KMS-11 (cell line): Measurements from ENCODE around the gene ESRRG.

Experiments used
- H2AFZ ChIP-seq: fragments of 200-600 bp; sonication (generic); 2 replicates; pipeline ENCODE4 v1.6.1; 2016; ENCODE audit warnings: antibody characterized with exemption, mixed run types, low read depth
- H3K27ac ChIP-seq: fragments of 200-600 bp; sonication (generic); 2 replicates; pipeline ENCODE4 v1.6.1; 2016; ENCODE audit warnings: mild to moderate bottlenecking, mixed run types
- H3K27me3 ChIP-seq: fragments of 200-600 bp; sonication (generic); 2 replicates; pipeline ENCODE4 v1.6.1; 2017; ENCODE audit warnings: mild to moderate bottlenecking, low read depth, mixed run types, moderate library complexity; ENCODE audit not compliant: insufficient read depth
- H3K36me3 ChIP-seq: fragments of 200-600 bp; sonication (generic); 2 replicates; pipeline ENCODE4 v1.6.1; 2017; ENCODE audit warnings: mild to moderate bottlenecking, mixed run types; ENCODE audit not compliant: insufficient read depth
- H3K4me1 ChIP-seq: fragments of 200-600 bp; sonication (generic); 2 replicates; pipeline ENCODE4 v1.6.1; 2016; ENCODE audit warnings: mild to moderate bottlenecking, low read depth, mixed run types; ENCODE audit not compliant: poor library complexity, severe bottlenecking
- H3K4me2 ChIP-seq: fragments of 200-600 bp; sonication (generic); 2 replicates; pipeline ENCODE4 v1.7.0; 2016; ENCODE audit warnings: mild to moderate bottlenecking, mixed run types
- H3K4me3 ChIP-seq: fragments of 200-600 bp; sonication (generic); IDR thresholded peaks from 2 replicates; pipeline ENCODE4 v1.6.1; 2017; ENCODE audit warnings: low read depth, low read length, mixed read lengths; ENCODE audit not compliant: insufficient read depth
- H3K79me2 ChIP-seq: fragments of 200-600 bp; sonication (generic); 2 replicates; pipeline ENCODE4 v1.6.1; 2016; ENCODE audit warnings: low read depth, mixed run types; ENCODE audit not compliant: insufficient read depth
- H3K9ac ChIP-seq: fragments of 200-600 bp; sonication (generic); 2 replicates; pipeline ENCODE4 v1.6.1; 2016; ENCODE audit warnings: mild to moderate bottlenecking, mixed run types
- H4K20me1 ChIP-seq: fragments of 200-600 bp; sonication (generic); 2 replicates; pipeline ENCODE4 v1.6.1; 2016; ENCODE audit warnings: mild to moderate bottlenecking, mixed run types; ENCODE audit not compliant: insufficient read depth
- CTCF ChIP-seq: fragments of 200-600 bp; sonication (generic); conservative IDR thresholded peaks from 2 replicates; pipeline ENCODE4 v1.6.1; 2017; ENCODE audit warnings: low read depth, mild to moderate bottlenecking, antibody characterized with exemption, low read length, moderate library complexity, mixed read lengths

The ESRRG gene

GRCh38 chr1:216632980-216633379 lies 90.2 kb downstream of the ESRRG start:
- H3K27me3 ChIP-seq, result no peaks in the 10 kb centered on the region
- no peak overlapping the region for H3K4me3 ChIP-seq
- H3K36me3 ChIP-seq, result no peaks in the 10 kb centered on the region
- no peak overlapping the region for H3K4me2 ChIP-seq
- H2AFZ ChIP-seq, result no peak overlapping the region
- H3K79me2 ChIP-seq, result no peaks in the 10 kb centered on the region
- no peaks in the 10 kb centered on the region for H4K20me1 ChIP-seq
- TF ChIP-seq CTCF, result no peak
- H3K4me1 ChIP-seq, result no peaks in the 10 kb centered on the region
- H3K27ac ChIP-seq, result no peak overlapping the region
- no peak overlapping the region for H3K9ac ChIP-seq

GRCh38 chr1:216630532-216630931 lies 92.7 kb downstream of the ESRRG start:
- Histone ChIP-seq H3K9ac (no peak overlapping the region), H3K4me2 (no peak overlapping the region), H3K36me3 (no peaks in the 10 kb centered on the region), H4K20me1 (no peaks in the 10 kb centered on the region), H2AFZ (no peak overlapping the region), H3K27me3 (no peaks in the 10 kb centered on the region), H3K79me2 (no peaks in the 10 kb centered on the region), H3K27ac (no peak overlapping the region), H3K4me3 (no peak overlapping the region), H3K4me1 (no peaks in the 10 kb centered on the region)
- TF ChIP-seq CTCF, result no peak

GRCh38 chr1:216627252-216627651 lies 96.0 kb downstream of the ESRRG start:
- Histone ChIP-seq H3K79me2 (no peaks in the 10 kb centered on the region), H3K4me3 (no peak overlapping the region), H4K20me1 (no peaks in the 10 kb centered on the region), H3K9ac (no peak overlapping the region), H3K4me2 (no peak overlapping the region), H3K27me3 (no peaks in the 10 kb centered on the region), H3K4me1 (no peaks in the 10 kb centered on the region), H3K36me3 (no peaks in the 10 kb centered on the region), H2AFZ (no peak overlapping the region), H3K27ac (no peak overlapping the region)
- TF ChIP-seq CTCF, result no peak

- H3K4me1 ChIP-seq, result no peaks in the 10 kb centered on the region
- no peak for TF ChIP-seq CTCF
- no peaks in the 10 kb centered on the region for H3K36me3 ChIP-seq
- H3K4me2 ChIP-seq, result no peak overlapping the region
- no peak overlapping the region for H2AFZ ChIP-seq
- H3K4me3 ChIP-seq, result no peak overlapping the region
- no peak overlapping the region for H3K9ac ChIP-seq
- H3K27ac ChIP-seq, result no peak overlapping the region
- no peaks in the 10 kb centered on the region for H3K27me3 ChIP-seq
- no peaks in the 10 kb centered on the region for H4K20me1 ChIP-seq
- H3K79me2 ChIP-seq, result no peaks in the 10 kb centered on the region
Measured at GRCh38 chr1:216626394-216627067, 96.7 kb downstream of the ESRRG start.
